Fibroblast of lung (primary cell): Measurements from ENCODE around the gene FADD. TPM values are rescaled to one million over a fixed set of nuclear protein-coding genes. Genes with fewer than 3 reads are reported as not detected.

Experiments
- DNase-seq, 2 donors: peaks; one replicate each; pipeline versions ENCODE4 v3.0.0 to v3.0.0-alpha.2; 2010; ENCODE audit warnings: low read depth in 2 of 2
- H2AFZ ChIP-seq: 2 replicates; pipeline ENCODE4 v1.5.1; 2012; ENCODE audit warnings: low read length, control low read depth, inconsistent platforms
- H3K27ac ChIP-seq: 2 replicates; pipeline ENCODE4 v1.5.1; 2011; ENCODE audit warnings: low read length, control low read depth; ENCODE audit not compliant: insufficient read depth
- H3K27me3 ChIP-seq: 2 replicates; pipeline ENCODE4 v1.5.1; 2011; ENCODE audit warnings: mild to moderate bottlenecking, low read length; ENCODE audit not compliant: control insufficient read depth, insufficient read depth
- H3K36me3 ChIP-seq: 2 replicates; pipeline ENCODE4 v1.5.1; 2011; ENCODE audit warnings: low read length; ENCODE audit not compliant: control insufficient read depth, insufficient read depth
- H3K4me1 ChIP-seq: 2 replicates; pipeline ENCODE4 v1.5.1; 2011; ENCODE audit warnings: low read length; ENCODE audit not compliant: control insufficient read depth, insufficient read depth; ENCODE audit errors: extremely low read depth
- H3K4me2 ChIP-seq: 2 replicates; pipeline ENCODE4 v1.5.1; 2011; ENCODE audit warnings: low read length, control low read depth; ENCODE audit not compliant: insufficient read depth; ENCODE audit errors: extremely low read depth
- H3K4me3 ChIP-seq, 4 experiments: fragments of 200-600 bp in 1 of 4; sonication (generic) in 1 of 4; replicated peaks in 1 of 4; 2 replicates each; pipeline ENCODE4 v1.5.1; 2011 to 2016; ENCODE audit warnings: low read length in 4 of 4, low read depth in 3 of 4, mild to moderate bottlenecking in 3 of 4, control low read depth in 2 of 4, inconsistent platforms in 1 of 4, mixed read lengths in 1 of 4; ENCODE audit not compliant: insufficient read depth in 1 of 4; ENCODE audit errors: control extremely low read depth in 1 of 4
- H3K79me2 ChIP-seq: 2 replicates; pipeline ENCODE4 v1.5.1; 2012; ENCODE audit warnings: mild to moderate bottlenecking, low read length, inconsistent platforms; ENCODE audit not compliant: control insufficient read depth, insufficient read depth
- H3K9ac ChIP-seq: 2 replicates; pipeline ENCODE4 v1.5.1; 2011; ENCODE audit warnings: mild to moderate bottlenecking, low read length, control low read depth; ENCODE audit not compliant: insufficient read depth
- H3K9me3 ChIP-seq: 2 replicates; pipeline ENCODE4 v1.5.1; 2012; ENCODE audit warnings: low read depth, low read length; ENCODE audit not compliant: control insufficient read depth, insufficient read depth
- H4K20me1 ChIP-seq: 2 replicates; pipeline ENCODE4 v1.5.1; 2011; ENCODE audit warnings: low read length; ENCODE audit not compliant: control insufficient read depth, insufficient read depth; ENCODE audit errors: extremely low read depth
- EZH2 ChIP-seq: IDR thresholded peaks from 2 replicates; pipeline ENCODE4 v1.5.1; 2012; ENCODE audit warnings: low read length, control low read depth, mild to moderate bottlenecking; ENCODE audit errors: missing control alignments
- polyA plus RNA-seq, 2 donors: library from polyadenylated mRNA; depleted of rRNA in 1 of 2; stranded (reverse) in 1 of 2; unstranded in 1 of 2; fragments of >200 nt; gene quantifications; 2 replicates each; pipeline ENCODE4 v1.2.1, GENCODE V29; 2011 to 2012; ENCODE audit warnings: missing spikeins in 1 of 2
- total RNA-seq: library from RNA; depleted of rRNA; stranded (reverse); fragments of >200 nt; gene quantifications from 2 replicates; pipeline ENCODE4 v1.2.1, GENCODE V29; 2014
- TF ChIP-seq, protein P1 (sequence below), 2 donors: IDR thresholded peaks in 1 of 2; conservative IDR thresholded peaks in 1 of 2; 1 replicate in 1 of 2; 2 replicates in 1 of 2; pipeline ENCODE4 v1.5.1; 2011 to 2012; ENCODE audit warnings: low read length in 2 of 2, control low read depth in 1 of 2, inconsistent platforms in 1 of 2, low read depth in 1 of 2, mild to moderate bottlenecking in 1 of 2

FADD gene
- total and polyA plus RNA-seq, 2 donors (not counting 1 experiment from before 2014, with no cell fraction given) = 26.3 to 32.0 TPM

DNA sequence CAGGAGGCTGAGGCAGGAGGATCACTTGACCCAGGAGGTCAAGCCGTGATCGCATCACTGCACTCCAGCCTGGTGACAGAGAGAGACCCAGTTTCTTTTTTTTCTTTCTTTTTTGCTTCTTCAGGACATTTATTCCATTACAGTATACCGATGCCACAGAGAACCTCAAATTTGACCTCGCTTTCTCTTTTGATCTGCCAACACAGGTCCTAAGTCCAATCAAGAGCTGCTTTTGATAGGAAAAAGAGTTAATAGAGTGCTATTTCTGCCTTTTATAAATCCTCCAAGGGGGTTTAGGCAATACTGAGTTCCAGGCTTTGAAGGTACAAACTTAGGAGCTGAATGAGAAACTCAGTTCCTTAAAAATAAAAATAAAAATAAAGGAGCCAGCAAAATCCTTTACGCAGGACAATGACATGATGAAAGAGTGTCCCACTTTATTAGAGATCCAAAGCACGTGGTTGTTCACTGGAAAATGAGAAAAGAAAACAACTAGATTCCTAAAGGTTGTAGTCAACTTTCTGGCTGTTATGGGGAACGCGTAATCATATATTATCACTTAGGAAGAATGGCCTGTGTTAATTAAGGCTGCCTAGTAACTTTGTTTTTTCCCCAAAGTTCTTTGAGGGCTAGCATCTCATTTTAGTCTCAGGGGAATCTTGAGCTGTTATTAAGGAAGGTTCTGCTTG, 27.2 kb downstream of the FADD start:
- TF ChIP-seq, protein P1, sequence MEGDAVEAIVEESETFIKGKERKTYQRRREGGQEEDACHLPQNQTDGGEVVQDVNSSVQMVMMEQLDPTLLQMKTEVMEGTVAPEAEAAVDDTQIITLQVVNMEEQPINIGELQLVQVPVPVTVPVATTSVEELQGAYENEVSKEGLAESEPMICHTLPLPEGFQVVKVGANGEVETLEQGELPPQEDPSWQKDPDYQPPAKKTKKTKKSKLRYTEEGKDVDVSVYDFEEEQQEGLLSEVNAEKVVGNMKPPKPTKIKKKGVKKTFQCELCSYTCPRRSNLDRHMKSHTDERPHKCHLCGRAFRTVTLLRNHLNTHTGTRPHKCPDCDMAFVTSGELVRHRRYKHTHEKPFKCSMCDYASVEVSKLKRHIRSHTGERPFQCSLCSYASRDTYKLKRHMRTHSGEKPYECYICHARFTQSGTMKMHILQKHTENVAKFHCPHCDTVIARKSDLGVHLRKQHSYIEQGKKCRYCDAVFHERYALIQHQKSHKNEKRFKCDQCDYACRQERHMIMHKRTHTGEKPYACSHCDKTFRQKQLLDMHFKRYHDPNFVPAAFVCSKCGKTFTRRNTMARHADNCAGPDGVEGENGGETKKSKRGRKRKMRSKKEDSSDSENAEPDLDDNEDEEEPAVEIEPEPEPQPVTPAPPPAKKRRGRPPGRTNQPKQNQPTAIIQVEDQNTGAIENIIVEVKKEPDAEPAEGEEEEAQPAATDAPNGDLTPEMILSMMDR (conservative IDR thresholded peaks at IDR 0.05 in 1 of 2, IDR thresholded peaks at IDR 0.05 in 1 of 2; ENCODE audit: low read depth in 1 of 2, low read length in 2 of 2) = no peak
- TF ChIP-seq EZH2 = no peak

DNA sequence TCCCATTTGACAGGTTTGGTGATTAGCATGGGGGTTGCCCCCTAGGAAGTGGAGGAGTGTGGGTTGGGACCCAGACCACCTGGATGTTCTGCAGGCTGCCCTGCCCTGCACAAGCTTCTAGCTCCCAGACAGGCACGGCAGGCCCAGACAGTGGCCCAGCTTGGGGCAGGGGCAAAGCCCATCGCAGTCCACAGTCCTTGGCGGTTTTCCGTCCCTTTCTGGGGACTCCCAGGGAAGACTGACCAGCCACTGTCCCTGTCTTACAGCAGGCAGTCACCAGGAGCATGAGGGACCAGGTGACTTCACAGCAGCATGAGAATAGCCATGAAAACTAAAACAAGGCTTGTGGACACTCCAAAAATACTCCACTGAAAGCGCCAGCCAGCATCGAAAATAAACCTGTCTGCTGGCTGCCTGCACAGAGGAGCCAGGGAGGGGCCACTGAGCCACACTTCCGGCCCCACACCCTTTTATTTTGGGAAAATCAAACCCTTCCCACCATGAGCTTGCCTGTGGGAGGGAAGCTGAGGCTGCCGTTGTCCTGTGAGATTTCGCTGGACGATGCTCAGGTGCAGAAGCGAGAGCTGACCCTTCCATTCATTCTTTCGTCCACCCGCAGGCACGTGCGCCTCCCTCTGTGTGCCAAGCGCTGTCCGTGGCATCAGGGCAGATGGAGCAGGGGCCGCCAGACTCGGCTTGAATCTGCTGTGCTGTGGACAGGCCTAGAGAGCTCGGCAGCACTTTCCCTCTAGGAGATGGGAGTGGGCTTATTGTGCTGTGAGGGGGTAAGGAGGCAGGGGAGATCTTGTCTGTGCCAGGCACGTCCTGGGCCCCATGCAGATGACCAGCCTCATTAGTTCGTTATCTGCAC, 28.0 kb downstream of the FADD start:
- no peaks in the 10 kb centered on the region for H3K36me3 ChIP-seq
- no peak for DNase-seq
- no peaks in the 10 kb centered on the region for H3K9me3 ChIP-seq
- H3K27ac ChIP-seq = no peak overlapping the region
- H4K20me1 ChIP-seq = no peaks in the 10 kb centered on the region
- no peaks in the 10 kb centered on the region for H3K4me1 ChIP-seq
- TF ChIP-seq EZH2 = no peak
- TF ChIP-seq, protein P1 (conservative IDR thresholded peaks at IDR 0.05 in 1 of 2, IDR thresholded peaks at IDR 0.05 in 1 of 2; ENCODE audit: low read depth in 1 of 2, low read length in 2 of 2) = no peak
- no peak overlapping the region for H3K4me3 ChIP-seq
- no peaks in the 10 kb centered on the region for H3K27me3 ChIP-seq
- no peak overlapping the region for H2AFZ ChIP-seq
- no peak overlapping the region for H3K9ac ChIP-seq
- H3K79me2 ChIP-seq = no peaks in the 10 kb centered on the region
- no peak overlapping the region for H3K4me2 ChIP-seq

More for the DNA sequence above, 27.2 kb downstream of the FADD start:
- H3K27me3 ChIP-seq = no peaks in the 10 kb centered on the region
- H3K4me1 ChIP-seq = no peaks in the 10 kb centered on the region
- no peaks in the 10 kb centered on the region for H3K36me3 ChIP-seq
- no peaks in the 10 kb centered on the region for H3K9me3 ChIP-seq
- no peak overlapping the region for H3K4me3 ChIP-seq
- no peak overlapping the region for H3K27ac ChIP-seq
- no peaks in the 10 kb centered on the region for H3K79me2 ChIP-seq
- no peak overlapping the region for H3K9ac ChIP-seq
- no peak overlapping the region for H2AFZ ChIP-seq
- H3K4me2 ChIP-seq = no peak overlapping the region
- H4K20me1 ChIP-seq = no peaks in the 10 kb centered on the region
- peak in 1 of 2 donors; percentile 62 for DNase-seq

DNA sequence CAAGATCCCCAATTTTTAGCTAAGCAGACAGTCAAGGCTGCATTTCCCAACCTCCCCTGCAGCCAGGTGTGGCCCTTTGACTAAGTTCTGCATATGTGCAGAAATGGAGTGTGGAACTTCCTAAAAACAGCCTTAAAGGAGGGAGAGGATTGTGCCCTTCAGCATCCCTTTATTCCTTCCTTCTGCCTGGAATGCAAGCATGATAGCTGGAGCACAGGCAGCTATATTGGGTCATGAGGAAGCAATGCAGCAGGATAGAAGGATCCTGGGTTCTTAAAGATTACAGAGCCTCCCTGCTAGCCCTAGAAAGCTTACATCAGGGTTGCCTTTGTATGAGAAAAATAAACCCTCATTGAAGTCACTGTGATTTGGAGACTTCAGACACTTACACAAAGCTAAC, 29.9 kb downstream of the FADD start:
- no peaks in the 10 kb centered on the region for H4K20me1 ChIP-seq
- TF ChIP-seq, protein P1 (conservative IDR thresholded peaks at IDR 0.05 in 1 of 2, IDR thresholded peaks at IDR 0.05 in 1 of 2; ENCODE audit: low read depth in 1 of 2, low read length in 2 of 2) = no peak
- no peak for TF ChIP-seq EZH2

More for the DNA sequence above, 29.9 kb downstream of the FADD start:
- Histone ChIP-seq H3K4me2 (no peak overlapping the region), H3K27ac (no peak overlapping the region), H3K27me3 (no peaks in the 10 kb centered on the region), H3K36me3 (no peaks in the 10 kb centered on the region), H3K4me3 (no peak overlapping the region), H3K9ac (no peak overlapping the region), H3K79me2 (no peaks in the 10 kb centered on the region), H2AFZ (no peak overlapping the region), H3K4me1 (no peaks in the 10 kb centered on the region), H3K9me3 (no peaks in the 10 kb centered on the region)
- no peak for DNase-seq
